CD4-positive, alpha-beta T cell treated with Interleukin-2 at 100 ng/mL for 4 hours (primary cell): ENCODE measurements around the gene TXN.
"Not testable (repeated sequence)": the region's sequence is repeated elsewhere in the genome, so short reads cannot be mapped to it uniquely, and the experiment has no call there.

ENCODE experiments used
- DNase-seq: peaks from one replicate; pipeline ENCODE4 v3.0.0-alpha.2; 2020; ENCODE audit warnings: low spot score

Gene TXN

DNA sequence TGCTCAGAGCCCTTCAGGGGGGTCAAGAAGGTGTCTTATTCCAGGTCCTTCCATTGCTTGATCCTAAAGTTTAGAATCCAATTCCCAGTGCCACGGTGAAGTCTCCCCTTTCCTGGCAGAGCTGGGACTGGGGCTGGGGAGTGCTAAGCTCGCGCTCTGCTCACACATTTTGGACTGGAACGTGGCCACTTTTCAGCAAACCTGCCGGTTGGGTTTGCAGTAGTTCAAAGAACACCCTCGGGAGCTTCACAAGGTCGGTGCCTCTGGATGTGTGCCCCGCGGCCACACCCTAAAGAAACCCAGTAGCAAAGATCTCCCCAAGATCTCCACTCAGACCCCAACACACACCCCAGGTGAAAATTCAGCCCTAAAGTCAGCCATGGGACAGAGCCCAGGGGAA is 48.3 kb downstream of the TXN start, which contains the start of gene C9orf152:
TSS of gene C9orf152 (minus strand) at position 129 of the 400 bp plus-strand sequence. CDS start 580 bp downstream, outside the sequence.
- DNase-seq: no peak

DNA sequence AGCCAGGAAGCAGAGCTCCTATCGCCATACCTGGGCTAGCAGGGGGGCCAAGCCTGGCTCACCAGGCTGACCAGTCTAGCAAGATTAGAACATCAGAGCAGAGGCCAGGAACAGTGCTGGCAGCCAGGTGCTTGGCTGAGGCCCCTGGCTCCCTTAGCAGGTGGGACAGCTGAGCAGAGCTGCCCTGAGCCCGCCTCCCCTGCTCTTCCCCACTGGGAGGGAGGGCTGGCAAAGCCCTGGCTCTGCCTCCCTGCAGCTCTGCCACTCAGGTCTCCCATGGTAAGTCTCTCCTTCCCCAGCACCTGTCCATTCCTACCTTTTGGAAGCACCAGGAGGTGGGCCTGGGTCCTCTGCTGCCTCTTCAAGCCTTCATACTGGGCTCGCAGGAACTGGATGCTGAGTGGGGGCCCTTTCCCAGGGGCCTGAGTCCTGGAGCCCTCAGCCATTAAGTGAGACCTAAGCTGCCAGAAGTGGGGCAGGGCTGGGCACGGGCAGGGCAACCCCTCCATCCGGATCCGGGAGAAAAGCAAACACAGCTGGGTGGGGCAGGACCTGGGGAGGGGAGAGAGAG is 49.2 kb downstream of the TXN start:
- no peak for DNase-seq

DNA sequence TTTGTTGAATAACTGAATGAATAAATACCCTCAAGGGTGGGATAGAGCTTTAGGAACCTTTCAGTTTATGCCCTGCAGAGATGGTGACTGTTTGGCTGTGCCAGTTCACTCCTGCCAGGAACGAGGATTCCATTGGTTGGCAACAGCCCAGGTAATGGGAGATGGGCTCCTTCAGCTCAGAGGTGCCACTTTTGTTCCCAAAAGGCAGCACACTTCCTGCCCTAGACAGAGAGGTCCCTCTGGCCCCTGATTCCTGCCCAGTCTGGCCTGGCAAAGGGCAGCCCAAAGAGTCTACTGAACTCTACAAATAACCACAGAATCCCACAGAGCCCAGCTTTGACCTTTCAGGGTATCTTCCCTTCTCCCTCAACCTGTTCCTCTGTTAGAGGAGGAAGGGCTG is 49.9 kb downstream of the TXN start:
- no peak for DNase-seq

DNA sequence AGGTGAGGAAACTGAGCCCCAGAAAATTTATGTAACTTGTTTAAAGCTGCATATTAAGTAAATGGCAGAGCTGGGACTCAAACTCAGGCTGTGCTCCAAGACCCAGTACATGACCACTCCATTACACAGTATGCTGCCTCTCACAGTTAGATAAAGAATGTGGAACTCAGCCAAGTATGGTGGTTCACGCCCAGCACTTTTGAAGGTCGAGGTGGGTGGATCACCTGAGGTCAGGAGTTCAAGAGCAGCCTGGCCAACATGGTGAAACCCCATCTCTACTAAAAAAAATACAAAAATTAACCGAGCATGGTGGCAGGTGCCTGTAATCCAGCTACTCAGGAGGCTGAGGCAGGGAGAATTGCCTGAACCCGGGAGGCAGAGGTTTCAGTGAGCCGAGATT is 50.7 kb downstream of the TXN start:
- not testable (repeated sequence) for DNase-seq

DNA sequence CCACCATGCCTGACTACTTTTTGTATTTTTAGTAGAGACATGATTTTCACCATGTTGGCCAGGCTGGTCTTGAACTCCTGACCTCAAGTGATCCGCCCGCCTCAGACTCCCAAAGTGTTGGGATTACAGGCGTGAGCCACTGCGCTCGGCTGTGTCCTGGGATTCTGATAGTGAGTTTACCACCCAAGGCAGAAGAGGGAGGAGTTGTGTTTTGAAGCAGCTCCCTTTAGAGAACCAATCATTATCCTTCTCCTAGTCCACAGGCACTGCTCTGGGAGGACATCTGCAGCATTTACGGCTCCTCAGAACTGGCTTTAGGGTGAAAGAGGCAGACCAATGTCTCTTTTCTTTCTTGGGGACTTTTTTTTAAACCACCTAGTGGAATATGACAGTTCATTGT is 54.1 kb downstream of the TXN start:
- no peak for DNase-seq

DNA sequence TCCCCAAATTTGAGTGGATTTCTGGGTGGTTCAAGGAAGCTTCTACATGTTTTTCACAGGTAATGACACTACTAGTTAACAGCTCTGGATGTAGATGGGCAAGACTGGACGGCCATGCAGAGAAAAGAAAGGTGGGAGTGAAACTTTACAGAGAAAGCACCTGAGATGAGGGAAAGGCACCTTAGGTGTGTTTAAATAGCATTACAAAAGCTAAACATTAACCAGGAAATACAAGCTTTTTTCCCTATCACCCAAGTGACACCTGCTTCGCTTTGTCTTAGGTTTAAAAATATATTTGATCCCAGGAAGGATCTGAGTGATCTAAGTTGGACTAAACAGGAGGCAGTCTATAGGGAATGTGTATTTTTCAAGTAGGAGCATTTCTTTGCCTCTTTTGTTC is 56.7 kb downstream of the TXN start:
- DNase-seq: no peak

DNA sequence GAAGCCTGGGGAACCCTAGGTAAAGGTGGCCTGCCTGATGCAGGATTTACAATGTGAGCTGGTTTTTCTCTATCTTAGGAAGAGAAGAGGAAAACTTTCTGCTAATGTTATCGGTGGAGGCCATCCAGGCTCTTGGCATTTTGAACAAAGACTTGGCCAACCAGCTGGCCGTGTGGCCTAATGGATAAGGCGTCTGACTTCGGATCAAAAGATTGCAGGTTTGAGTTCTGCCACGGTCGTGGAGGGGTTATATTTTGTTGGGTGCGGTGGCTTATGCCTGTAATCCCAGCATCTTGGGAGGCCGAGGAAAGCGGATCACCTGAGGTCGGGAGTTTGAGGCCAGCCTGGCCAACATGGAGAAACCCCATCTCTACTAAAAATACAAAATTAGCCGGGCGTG is 58.0 kb downstream of the TXN start:
- DNase-seq: no peak

DNA sequence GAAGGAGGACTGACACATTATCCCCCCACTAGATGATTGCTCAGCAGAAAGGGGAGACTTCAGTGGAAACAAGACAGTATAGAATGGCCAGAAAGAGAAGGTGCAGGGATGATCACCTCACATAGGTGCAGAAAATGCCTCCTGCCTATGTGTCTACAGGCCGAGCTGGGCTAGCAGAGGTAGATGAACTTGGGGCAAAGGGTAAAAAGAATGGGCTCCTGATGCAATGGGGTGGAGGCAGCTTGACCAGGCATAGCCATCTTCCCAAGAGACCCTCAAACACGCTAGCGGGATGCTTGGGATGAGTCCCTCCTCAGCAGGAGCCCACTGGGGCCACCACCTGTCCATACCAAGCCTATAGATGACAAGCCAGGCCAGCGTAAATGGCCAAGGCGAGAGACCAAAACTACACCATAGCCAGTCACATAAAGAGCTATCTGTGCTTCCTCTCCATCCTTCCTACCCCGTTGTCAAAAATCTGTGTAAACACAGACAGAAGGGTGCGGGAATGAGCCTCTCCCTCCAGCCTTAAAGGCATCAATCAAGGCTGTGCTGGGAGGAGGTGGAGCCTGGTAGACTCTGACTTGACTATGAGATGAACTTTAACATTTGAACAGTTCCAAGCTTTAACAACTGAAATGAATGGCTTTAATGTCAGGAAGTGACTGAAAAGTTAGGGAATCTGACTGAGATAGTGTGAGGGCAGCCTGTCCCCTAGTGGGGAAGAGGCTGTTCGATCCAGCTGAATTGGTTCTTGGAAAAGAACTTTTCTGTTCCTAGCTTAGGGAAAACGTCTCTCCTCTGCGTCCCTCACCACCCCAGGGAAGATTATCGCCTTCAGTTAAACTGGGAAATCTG is 58.7 kb downstream of the TXN start:
- DNase-seq: no peak

DNA sequence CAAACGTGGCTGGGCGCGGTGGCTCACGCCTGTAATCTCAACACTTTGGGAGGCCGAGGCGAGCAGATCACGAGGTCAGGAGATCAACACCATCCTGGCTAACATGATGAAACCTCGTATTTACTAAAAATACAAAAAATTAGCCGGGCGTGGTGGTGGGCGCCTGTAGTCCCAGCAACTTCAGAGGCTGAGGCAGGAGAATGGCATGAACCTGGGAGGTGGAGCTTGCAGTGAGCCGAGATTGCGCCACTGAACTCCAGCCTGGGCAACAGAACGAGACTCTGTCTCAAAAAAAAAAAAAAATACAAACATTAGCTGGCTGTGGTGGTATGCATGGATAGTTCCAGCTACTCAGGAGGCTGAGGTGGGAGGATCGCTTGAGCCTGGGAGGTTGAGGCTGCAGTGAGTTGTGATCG is 60.2 kb downstream of the TXN start:
- DNase-seq: not testable (repeated sequence)
